Measurements from ENCODE around the gene PDE11A. TPM values are rescaled to one million over a fixed set of nuclear protein-coding genes. Genes with fewer than 3 reads are reported as not detected.

The PDE11A gene
- total and polyA plus RNA-seq, 2 of the 13 experiments (the other 11 are each of a cell fraction or from before 2014, with no cell fraction given): 1.2 to 1.7 TPM

DNA sequence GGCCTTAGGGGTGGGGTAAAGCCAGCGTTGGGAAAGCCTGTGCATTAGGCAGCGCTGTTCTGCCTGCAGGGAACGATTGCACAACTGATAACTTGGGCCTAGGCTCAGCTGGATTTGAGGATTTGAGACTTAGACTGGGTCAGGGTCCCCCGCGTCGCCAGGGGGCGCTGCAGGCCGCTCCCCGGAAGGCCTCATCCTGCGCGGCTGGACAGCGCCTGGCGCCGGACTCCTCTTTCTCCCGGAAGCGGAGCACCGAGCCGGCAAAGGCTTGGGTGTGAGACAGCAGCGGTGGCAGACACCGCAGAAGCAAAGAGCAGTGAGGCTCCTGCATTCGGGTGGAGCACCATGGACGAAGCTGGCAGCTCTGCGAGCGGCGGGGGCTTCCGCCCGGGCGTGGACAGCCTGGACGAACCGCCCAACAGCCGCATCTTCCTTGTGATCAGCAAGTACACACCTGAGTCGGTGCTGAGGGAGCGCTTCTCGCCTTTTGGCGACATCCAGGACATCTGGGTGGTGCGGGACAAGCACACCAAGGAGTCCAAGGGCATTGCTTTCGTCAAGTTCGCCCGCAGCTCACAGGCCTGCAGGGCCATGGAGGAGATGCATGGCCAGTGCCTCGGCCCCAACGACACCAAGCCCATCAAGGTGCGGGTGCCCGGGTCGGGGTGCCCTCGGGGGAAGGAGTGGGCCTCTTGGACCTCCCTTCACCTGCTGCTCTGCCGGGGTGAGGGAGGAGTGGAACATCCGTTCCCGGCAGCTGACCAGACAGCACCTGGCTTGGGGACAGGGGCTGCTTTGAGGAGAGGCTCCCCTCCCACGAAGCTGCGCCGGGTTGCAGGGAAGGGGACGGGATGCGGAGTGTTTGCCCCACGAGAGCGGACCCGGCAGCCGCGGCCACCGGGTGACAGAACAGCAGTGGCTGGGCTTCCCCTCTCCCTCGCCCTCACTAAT is 39.9 kb upstream of the PDE11A start, which contains the start of gene RBM45 (continued):
- TF ChIP-seq ZFP91 (CRISPR knock-in tag; IDR thresholded peaks at IDR 0.05; ENCODE audit: borderline replicate concordance) (peak; percentile 97), ZNF644 (CRISPR knock-in tag; IDR thresholded peaks at IDR 0.05; ENCODE audit: low read depth) (peak; percentile 96), CHD4 (IDR thresholded peaks at IDR 0.05; ENCODE audit: borderline replicate concordance, low read length) (no peak), NFRKB (IDR thresholded peaks at IDR 0.05) (no peak), PRDM10 (CRISPR knock-in tag; IDR thresholded peaks at IDR 0.05; ENCODE audit: low read depth) (peak; percentile 85), KLF13 (CRISPR knock-in tag; IDR thresholded peaks at IDR 0.05) (peak; percentile 83; the same call in 1 of the 2 replicates), ZSCAN12 (CRISPR knock-in tag; IDR thresholded peaks at IDR 0.05) (peak; percentile 52; the same call in 1 of the 2 replicates), ETV5 (CRISPR knock-in tag; IDR thresholded peaks at IDR 0.05; ENCODE audit: borderline replicate concordance) (peak; percentile 99), MXD1 (CRISPR knock-in tag; IDR thresholded peaks at IDR 0.05) (peak; percentile 90), ZBED4 (CRISPR knock-in tag; IDR thresholded peaks at IDR 0.05; ENCODE audit: borderline replicate concordance) (peak; percentile 96), ZNF331 (CRISPR knock-in tag; IDR thresholded peaks at IDR 0.05) (peak; percentile 98), HNRNPK (IDR thresholded peaks at IDR 0.05; ENCODE audit: low read depth, low read length, poor library complexity, severe bottlenecking) (peak; percentile 17), MTA3 (CRISPR knock-in tag; IDR thresholded peaks at IDR 0.05) (no peak), FOXO4 (CRISPR knock-in tag; conservative IDR thresholded peaks at IDR 0.05) (no peak)
- TF ChIP-seq, protein P1, sequence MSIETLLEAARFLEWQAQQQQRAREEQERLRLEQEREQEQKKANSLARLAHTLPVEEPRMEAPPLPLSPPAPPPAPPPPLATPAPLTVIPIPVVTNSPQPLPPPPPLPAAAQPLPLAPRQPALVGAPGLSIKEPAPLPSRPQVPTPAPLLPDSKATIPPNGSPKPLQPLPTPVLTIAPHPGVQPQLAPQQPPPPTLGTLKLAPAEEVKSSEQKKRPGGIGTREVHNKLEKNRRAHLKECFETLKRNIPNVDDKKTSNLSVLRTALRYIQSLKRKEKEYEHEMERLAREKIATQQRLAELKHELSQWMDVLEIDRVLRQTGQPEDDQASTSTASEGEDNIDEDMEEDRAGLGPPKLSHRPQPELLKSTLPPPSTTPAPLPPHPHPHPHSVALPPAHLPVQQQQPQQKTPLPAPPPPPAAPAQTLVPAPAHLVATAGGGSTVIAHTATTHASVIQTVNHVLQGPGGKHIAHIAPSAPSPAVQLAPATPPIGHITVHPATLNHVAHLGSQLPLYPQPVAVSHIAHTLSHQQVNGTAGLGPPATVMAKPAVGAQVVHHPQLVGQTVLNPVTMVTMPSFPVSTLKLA (IDR thresholded peaks at IDR 0.05): no peak
